ENCODE data around the gene CTSW. TPM values are rescaled to one million over a fixed set of nuclear protein-coding genes. Genes with fewer than 3 reads are reported as not detected.
"Not testable (repeated sequence)": the region's sequence is repeated elsewhere in the genome, so short reads cannot be mapped to it uniquely, and the experiment has no call there.

CTSW gene
- total RNA-seq, 4 donors from 2014 or later: 1.5 to 3.1 TPM; not detected in 2

- Histone ChIP-seq H3K4me3 (peak overlapping the region; percentile 80 to 93 (median 91)), H3K9me3 (no peaks in the 10 kb centered on the region), H3K4me1 (peaks cover 0 to 70% (median 44%) of the 10 kb centered on the region in 4 donors), H3K27ac (peak overlapping the region; percentile 92 to 99 (median 95)), H3K36me3 (peaks cover 0 to 10% (median 0%) of the 10 kb centered on the region in 3 donors), H3K27me3 (no peaks in the 10 kb centered on the region)
- WGBS, 2 donors: 6 to 10% methylated on average over 40 to 48 of the region's 57 CpGs
- TF ChIP-seq EP300 (IDR thresholded peaks at IDR 0.05) (peak in 1 of 2 donors; percentile 23), CTCF (IDR thresholded peaks at IDR 0.05) (no peak), POLR2A (IDR thresholded peaks at IDR 0.05) (no peak)
- no peak for DNase-seq (ENCODE audit: low spot score in 2 of 2)
Measured at GRCh38 chr11:65891219-65892136, 11.8 kb downstream of the CTSW start.

- Histone ChIP-seq H3K27ac (peak overlapping the region in 3 of 4 donors; percentile 92 to 99 (median 98)), H3K4me3 (peak overlapping the region in 2 of 4 donors; percentile 80 to 93), H3K4me1 (peaks cover 0 to 63% (median 44%) of the 10 kb centered on the region in 4 donors)
- H3K9me3 ChIP-seq; H3K36me3 ChIP-seq; DNase-seq (ENCODE audit: low spot score in 2 of 2); H3K27me3 ChIP-seq: not testable (repeated sequence)
- WGBS, 2 donors: 58 to 61% methylated on average over 5 of the region's 5 CpGs
Measured at GRCh38 chr11:65892137-65892540, 12.5 kb downstream of the CTSW start.

GRCh38 chr11:65892661-65893317, 13.2 kb downstream of the CTSW start:
- peak overlapping the region in 3 of 4 donors; percentile 92 to 99 (median 98) for H3K27ac ChIP-seq

GRCh38 chr11:65894034-65894591, 14.5 kb downstream of the CTSW start:
- peaks cover 0 to 4% of the 10 kb centered on the region in 2 donors for H3K27me3 ChIP-seq
- H3K4me3 ChIP-seq: peak overlapping the region in 2 of 4 donors; percentile 14 to 28
- DNase-seq (ENCODE audit: low spot score in 2 of 2): no peak
- 70 to 91% methylated on average over 14 to 16 of the region's 16 CpGs for WGBS, 2 donors
- H3K36me3 ChIP-seq: no peaks in the 10 kb centered on the region
- peaks cover 0 to 52% (median 36%) of the 10 kb centered on the region in 4 donors for H3K4me1 ChIP-seq
- TF ChIP-seq POLR2A (IDR thresholded peaks at IDR 0.05) (no peak), EP300 (IDR thresholded peaks at IDR 0.05) (no peak), CTCF (IDR thresholded peaks at IDR 0.05) (no peak)
- H3K9me3 ChIP-seq: no peaks in the 10 kb centered on the region
- H3K27ac ChIP-seq: peak overlapping the region; percentile 16 to 99 (median 87)

More at GRCh38 chr11:65892661-65893317, 13.2 kb downstream of the CTSW start:
- peaks cover 0 to 56% (median 38%) of the 10 kb centered on the region in 4 donors for H3K4me1 ChIP-seq
- TF ChIP-seq EP300 (IDR thresholded peaks at IDR 0.05): no peak
- no peak for TF ChIP-seq CTCF (IDR thresholded peaks at IDR 0.05)
- TF ChIP-seq POLR2A (IDR thresholded peaks at IDR 0.05): no peak
- H3K36me3 ChIP-seq: no peaks in the 10 kb centered on the region
- H3K9me3 ChIP-seq: no peaks in the 10 kb centered on the region
- no peak for DNase-seq (ENCODE audit: low spot score in 2 of 2)
- 75 to 84% methylated on average over 10 of the region's 10 CpGs for WGBS, 2 donors
- no peaks in the 10 kb centered on the region for H3K27me3 ChIP-seq
- H3K4me3 ChIP-seq: no peak overlapping the region

- no peak for TF ChIP-seq EP300 (IDR thresholded peaks at IDR 0.05)
- TF ChIP-seq CTCF (IDR thresholded peaks at IDR 0.05): no peak
- Histone ChIP-seq H3K4me3 (no peak overlapping the region), H3K27me3 (peaks cover 0 to 14% of the 10 kb centered on the region in 2 donors), H3K36me3 (no peaks in the 10 kb centered on the region), H3K27ac (no peak overlapping the region), H3K4me1 (peaks cover 0 to 54% (median 35%) of the 10 kb centered on the region in 4 donors), H3K9me3 (no peaks in the 10 kb centered on the region)
- no peak for DNase-seq (ENCODE audit: low spot score in 2 of 2)
- WGBS, 2 donors: 88 to 90% methylated on average over 5 of the region's 5 CpGs
Measured at GRCh38 chr11:65895482-65895981, 15.9 kb downstream of the CTSW start.
